HG02610 (cell line): Measurements from ENCODE around the gene C19orf25.
"Not testable (repeated sequence)": the region's sequence is repeated elsewhere in the genome, so short reads cannot be mapped to it uniquely, and the experiment has no call there.

Source experiments
- ATAC-seq: cut with Tn5 transposase; IDR thresholded peaks from one replicate; pipeline ENCODE4 v1.9.1; 2021; ENCODE audit warnings: mild to moderate bottlenecking, moderate library complexity; ENCODE audit not compliant: unreplicated experiment

The C19orf25 gene

GRCh38 chr19:1478934-1479707 is at the start of gene C19orf25:
Gene C19orf25, minus strand, starts transcription at chr19:1479215. Its CDS starts 312 bp downstream, at chr19:1478903.
- ATAC-seq = peak; percentile 77

- no peak for ATAC-seq
These were observed 48.8 kb upstream of the C19orf25 start for GRCh38 chr19:1527650-1528309.

- ATAC-seq = no peak
These were observed 48.1 kb upstream of the C19orf25 start for GRCh38 chr19:1526979-1527649.

- ATAC-seq = no peak
These were observed 47.2 kb upstream of the C19orf25 start for GRCh38 chr19:1526066-1526778.

GRCh38 chr19:1525343-1525742 is 46.3 kb upstream of the C19orf25 start:
- ATAC-seq = no peak

GRCh38 chr19:1524972-1525325 is 45.9 kb upstream of the C19orf25 start:
- ATAC-seq = no peak

- ATAC-seq = no peak
These were observed 45.4 kb upstream of the C19orf25 start for GRCh38 chr19:1524287-1524971.

GRCh38 chr19:1523412-1524286 is 44.6 kb upstream of the C19orf25 start, which contains the start of gene PLK5:
Gene PLK5, plus strand, starts transcription at chr19:1524077. Its CDS starts 2,920 bp downstream, at chr19:1526997.
- no peak for ATAC-seq

GRCh38 chr19:1522838-1523237 is 43.8 kb upstream of the C19orf25 start:
- no peak for ATAC-seq

GRCh38 chr19:1522061-1522460 is 43.0 kb upstream of the C19orf25 start:
- no peak for ATAC-seq

GRCh38 chr19:1521636-1522035 is 42.6 kb upstream of the C19orf25 start:
- ATAC-seq = no peak

- no peak for ATAC-seq
These were observed 41.3 kb upstream of the C19orf25 start for GRCh38 chr19:1520203-1520780.

GRCh38 chr19:1519802-1520201 is 40.8 kb upstream of the C19orf25 start:
- not testable (repeated sequence) for ATAC-seq

- no peak for ATAC-seq
These were observed 39.5 kb upstream of the C19orf25 start for GRCh38 chr19:1518471-1518870.

GRCh38 chr19:1516395-1516753 is 37.4 kb upstream of the C19orf25 start:
- ATAC-seq = no peak

GRCh38 chr19:1514986-1515721 is 36.1 kb upstream of the C19orf25 start:
- ATAC-seq = no peak

GRCh38 chr19:1514295-1514661 is 35.3 kb upstream of the C19orf25 start:
- no peak for ATAC-seq

- no peak for ATAC-seq
These were observed 34.7 kb upstream of the C19orf25 start for GRCh38 chr19:1513499-1514294.
